Measurements from ENCODE around the gene SEMA6A. TPM values are rescaled to one million over a fixed set of nuclear protein-coding genes. Genes with fewer than 3 reads are reported as not detected.

The SEMA6A gene
- total RNA-seq, 5 donors from 2014 or later (not counting 1 experiment from before 2014, with no cell fraction given): 0.79 to 0.88 (median 0.79) TPM; not detected in 2

DNA sequence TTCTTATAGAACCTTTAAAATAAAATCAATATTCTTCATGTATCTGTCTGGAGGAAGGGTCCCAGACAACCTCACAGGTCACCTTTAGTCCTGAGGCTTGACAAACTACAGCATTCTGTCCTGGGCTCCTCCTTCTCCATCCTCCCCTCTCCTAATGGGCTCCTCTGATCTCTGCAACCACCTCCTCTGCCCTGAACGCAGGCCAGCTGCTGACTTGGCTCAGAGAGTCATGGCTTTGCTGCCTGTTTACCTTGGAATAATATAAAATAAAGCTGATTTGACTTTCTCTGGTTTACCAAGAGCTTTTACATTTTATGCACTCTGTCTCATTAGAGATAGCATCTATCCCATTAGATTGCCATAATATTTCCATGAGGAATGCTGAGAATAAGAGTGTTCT is 159.4 kb downstream of the SEMA6A start:
- DNase-seq (no peak), ATAC-seq (replicated peaks in 1 of 4) (no peak)
- Histone ChIP-seq H3K27ac (ENCODE audit: low read length) (no peak overlapping the region), H3K4me3 (ENCODE audit: control insufficient read depth in 1 of 2, extremely low read depth in 1 of 2, low read length in 1 of 2) (no peak overlapping the region), H3K4me1 (ENCODE audit: control insufficient read depth in 1 of 2, extremely low read depth in 1 of 2, insufficient read depth in 2 of 2, low read length in 2 of 2) (no peaks in the 10 kb centered on the region), H3K27me3 (replicated peaks in 1 of 2; ENCODE audit: control insufficient read depth in 2 of 2, extremely low read depth in 1 of 2, insufficient read depth in 2 of 2, low read length in 1 of 2) (no peaks in the 10 kb centered on the region), H3K36me3 (ENCODE audit: control insufficient read depth in 2 of 2, extremely low read depth in 1 of 2, insufficient read depth in 1 of 2, low read length in 1 of 2) (peaks cover under 1 to 5% of the 10 kb centered on the region in 2 donors), H3K9me3 (no peaks in the 10 kb centered on the region)
- Mint-ChIP-seq H3K27me3 (no peaks in the 10 kb centered on the region), H3K36me3 (peaks cover 69% of the 10 kb centered on the region), H3K4me1 (no peaks in the 10 kb centered on the region), H3K27ac (no peak overlapping the region), H3K9me3 (no peaks in the 10 kb centered on the region), H3K4me3 (no peak overlapping the region)
- ChIA-PET CTCF (no interaction called here), POLR2A (no interaction called here)
- WGBS (ENCODE audit: insufficient coverage): no CpG with 5 or more reads among the region's 1 CpG

DNA sequence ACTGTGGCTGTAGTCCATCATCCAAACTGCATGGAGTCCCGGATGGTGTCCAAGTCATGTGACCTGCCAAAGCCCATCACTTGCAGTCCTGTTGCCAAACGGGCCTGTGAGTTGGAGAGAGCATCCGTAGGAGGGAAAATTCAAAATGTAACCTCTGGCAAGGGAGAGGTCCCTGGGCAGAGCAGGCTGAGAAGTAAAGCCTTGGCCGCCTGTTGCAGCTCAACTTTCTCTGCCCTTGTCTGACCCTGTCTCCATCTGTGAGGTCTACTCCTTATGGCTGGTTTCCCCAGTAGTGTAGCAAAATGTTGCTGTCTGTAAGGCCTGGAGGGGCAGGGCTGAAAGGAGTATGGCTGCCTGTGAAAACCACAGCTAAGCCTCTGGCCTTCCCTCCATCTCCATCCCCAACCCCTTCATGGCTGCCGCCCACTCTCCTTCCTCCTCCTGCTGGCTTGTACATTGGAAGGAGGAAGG is 163.5 kb downstream of the SEMA6A start:
- DNase-seq: no peak
- ChIA-PET POLR2A (no interaction called here), CTCF (no interaction called here)
- Histone ChIP-seq H3K9me3 (no peaks in the 10 kb centered on the region), H3K4me3 (ENCODE audit: control insufficient read depth in 1 of 2, extremely low read depth in 1 of 2, low read length in 1 of 2) (no peak overlapping the region), H3K27ac (ENCODE audit: low read length) (no peak overlapping the region), H3K4me1 (ENCODE audit: control insufficient read depth in 1 of 2, extremely low read depth in 1 of 2, insufficient read depth in 2 of 2, low read length in 2 of 2) (no peaks in the 10 kb centered on the region), H3K36me3 (ENCODE audit: control insufficient read depth in 2 of 2, extremely low read depth in 1 of 2, insufficient read depth in 1 of 2, low read length in 1 of 2) (no peaks in the 10 kb centered on the region), H3K27me3 (replicated peaks in 1 of 2; ENCODE audit: control insufficient read depth in 2 of 2, extremely low read depth in 1 of 2, insufficient read depth in 2 of 2, low read length in 1 of 2) (no peaks in the 10 kb centered on the region)
- H3K27ac Mint-ChIP-seq: no peak overlapping the region
- no peak for ATAC-seq (replicated peaks in 1 of 4)
- H3K36me3 Mint-ChIP-seq: peaks cover 54% of the 10 kb centered on the region
- H3K4me3 Mint-ChIP-seq: no peak overlapping the region
- H3K27me3 Mint-ChIP-seq: no peaks in the 10 kb centered on the region
- no peaks in the 10 kb centered on the region for H3K9me3 Mint-ChIP-seq
- WGBS (ENCODE audit: insufficient coverage): 95% methylated on average over 3 of the region's 5 CpGs
- no peaks in the 10 kb centered on the region for H3K4me1 Mint-ChIP-seq

DNA sequence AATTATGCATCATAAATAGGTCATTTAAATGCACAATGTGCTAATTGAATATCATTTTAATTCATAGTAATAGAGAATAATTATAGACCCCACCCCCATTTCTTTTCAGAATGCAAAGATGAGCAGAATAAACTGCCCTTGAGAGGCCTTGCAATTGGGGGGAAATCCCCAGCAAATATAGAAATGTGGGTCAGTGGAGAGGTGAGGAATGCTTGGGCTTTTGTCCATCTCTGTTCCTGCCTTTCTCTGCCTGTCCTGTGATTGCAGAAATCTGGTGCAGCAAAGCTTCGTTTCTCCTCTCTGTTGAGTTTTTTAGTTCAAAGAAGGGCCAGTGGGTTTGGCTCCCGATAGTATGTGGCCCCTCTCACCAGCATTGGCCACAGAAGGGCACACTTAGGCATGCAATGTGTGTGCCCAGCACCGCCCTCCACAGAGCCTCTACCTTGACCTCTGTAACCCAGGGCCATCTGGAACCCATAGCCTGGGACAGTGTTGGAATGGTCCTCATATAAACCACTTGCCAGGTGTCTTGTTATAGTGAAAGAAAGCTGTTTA is 164.2 kb downstream of the SEMA6A start:
- Mint-ChIP-seq H3K9me3 (no peaks in the 10 kb centered on the region), H3K36me3 (peaks cover 60% of the 10 kb centered on the region), H3K4me3 (no peak overlapping the region), H3K4me1 (no peaks in the 10 kb centered on the region), H3K27me3 (no peaks in the 10 kb centered on the region), H3K27ac (no peak overlapping the region)
- no peaks in the 10 kb centered on the region for H3K36me3 ChIP-seq (ENCODE audit: control insufficient read depth in 2 of 2, extremely low read depth in 1 of 2, insufficient read depth in 1 of 2, low read length in 1 of 2)
- no peaks in the 10 kb centered on the region for H3K4me1 ChIP-seq (ENCODE audit: control insufficient read depth in 1 of 2, extremely low read depth in 1 of 2, insufficient read depth in 2 of 2, low read length in 2 of 2)
- no peak overlapping the region for H3K4me3 ChIP-seq (ENCODE audit: control insufficient read depth in 1 of 2, extremely low read depth in 1 of 2, low read length in 1 of 2)
- H3K9me3 ChIP-seq: no peaks in the 10 kb centered on the region
- WGBS (ENCODE audit: insufficient coverage): 83% methylated on average over 2 of the region's 3 CpGs
- no peaks in the 10 kb centered on the region for H3K27me3 ChIP-seq (replicated peaks in 1 of 2; ENCODE audit: control insufficient read depth in 2 of 2, extremely low read depth in 1 of 2, insufficient read depth in 2 of 2, low read length in 1 of 2)
- H3K27ac ChIP-seq (ENCODE audit: low read length): no peak overlapping the region
- DNase-seq: no peak
- CTCF ChIA-PET: no interaction called here
- no peak for ATAC-seq (replicated peaks in 1 of 4)
- POLR2A ChIA-PET: interaction anchor here in 1 of 2 donors (0.6 kb wide), 1 partner anchor 137 kb away, joined by 15 read pairs; no protein-coding TSS in a partner anchor

DNA sequence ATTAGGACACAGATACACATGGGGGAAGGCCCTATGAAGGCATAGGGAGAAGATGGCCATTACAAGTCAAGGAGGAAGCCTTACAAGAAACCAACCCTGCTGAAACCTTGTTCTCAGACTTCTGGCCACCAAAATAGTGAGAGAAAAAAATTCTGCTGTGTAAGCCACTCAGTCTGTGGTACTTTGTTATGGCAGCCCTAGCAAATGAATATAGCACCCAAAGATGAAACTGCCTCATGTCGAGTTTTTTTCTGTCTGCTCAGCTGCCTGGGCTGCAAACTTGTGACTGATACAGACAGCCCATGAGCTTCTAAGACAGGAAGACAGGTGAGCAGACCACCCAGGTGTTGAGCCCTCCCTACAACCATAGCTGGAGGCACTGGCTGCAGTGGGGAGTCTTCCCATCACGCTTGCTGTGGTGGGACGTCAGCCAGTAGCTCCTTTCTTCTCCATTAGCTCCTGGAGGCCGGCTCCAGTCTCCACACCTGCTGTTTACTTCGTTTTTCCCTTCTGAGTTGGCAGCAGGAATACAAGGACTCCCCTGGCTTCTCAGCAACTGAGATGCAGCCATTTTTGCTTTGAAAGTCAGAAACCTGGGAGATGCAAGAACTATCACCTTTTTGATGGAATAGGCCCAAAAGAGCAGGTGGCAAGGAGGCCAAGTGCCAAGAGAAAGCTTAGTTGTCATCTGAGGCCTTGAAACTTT is 164.9 kb downstream of the SEMA6A start:
- Mint-ChIP-seq H3K4me1 (no peaks in the 10 kb centered on the region), H3K27me3 (no peaks in the 10 kb centered on the region), H3K27ac (no peak overlapping the region), H3K36me3 (peaks cover 63% of the 10 kb centered on the region), H3K9me3 (no peaks in the 10 kb centered on the region), H3K4me3 (no peak overlapping the region)
- DNase-seq (no peak), ATAC-seq (replicated peaks in 1 of 4) (no peak)
- H3K27me3 ChIP-seq (replicated peaks in 1 of 2; ENCODE audit: control insufficient read depth in 2 of 2, extremely low read depth in 1 of 2, insufficient read depth in 2 of 2, low read length in 1 of 2): no peaks in the 10 kb centered on the region
- no peak overlapping the region for H3K27ac ChIP-seq (ENCODE audit: low read length)
- no peaks in the 10 kb centered on the region for H3K4me1 ChIP-seq (ENCODE audit: control insufficient read depth in 1 of 2, extremely low read depth in 1 of 2, insufficient read depth in 2 of 2, low read length in 2 of 2)
- CTCF ChIA-PET: interaction anchor here in 1 of 2 donors (0.6 kb wide), 1 partner anchor 59 kb away, joined by 3 read pairs; no protein-coding TSS in a partner anchor
- WGBS (ENCODE audit: insufficient coverage): 75% methylated on average over 4 of the region's 5 CpGs
- no peaks in the 10 kb centered on the region for H3K9me3 ChIP-seq
- H3K4me3 ChIP-seq (ENCODE audit: control insufficient read depth in 1 of 2, extremely low read depth in 1 of 2, low read length in 1 of 2): no peak overlapping the region
- H3K36me3 ChIP-seq (ENCODE audit: control insufficient read depth in 2 of 2, extremely low read depth in 1 of 2, insufficient read depth in 1 of 2, low read length in 1 of 2): no peaks in the 10 kb centered on the region
- POLR2A ChIA-PET: interaction anchor here in 1 of 2 donors (0.6 kb wide), 1 partner anchor 138 kb away, joined by 15 read pairs; no protein-coding TSS in a partner anchor

DNA sequence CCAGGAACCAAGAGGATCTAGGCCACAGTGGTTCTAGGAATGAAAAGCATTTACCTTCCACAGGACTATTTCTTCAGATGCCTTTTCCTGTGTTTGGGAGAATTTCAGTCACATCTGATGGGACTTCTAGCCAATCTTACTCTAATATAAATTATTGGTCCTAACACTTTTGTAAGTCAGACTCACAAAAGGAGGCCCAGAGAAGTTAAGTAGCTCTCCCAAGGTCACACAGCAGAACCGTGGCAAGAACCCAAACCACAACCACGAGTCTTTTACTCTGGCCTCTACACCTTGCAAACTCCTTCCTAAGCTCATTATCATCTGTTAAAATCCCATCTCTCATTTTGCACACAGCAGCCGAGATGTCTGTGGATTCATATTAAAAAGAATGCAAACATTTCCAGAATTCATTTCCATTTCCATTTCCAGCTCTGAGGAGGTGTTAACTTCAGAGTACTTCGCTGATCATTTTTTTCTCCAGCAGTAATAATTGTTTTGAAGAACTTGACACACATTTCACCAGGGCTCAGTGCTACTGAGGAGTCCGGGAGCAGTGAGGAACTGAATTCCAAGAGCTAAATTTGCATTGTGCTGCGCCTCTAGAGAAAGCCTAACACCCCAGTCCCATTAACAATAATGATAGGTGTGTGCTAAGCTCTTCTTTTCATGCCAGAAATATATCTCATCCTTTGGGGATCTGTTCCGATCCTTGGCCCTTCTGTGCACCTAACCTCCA is 168.1 kb downstream of the SEMA6A start:
- Mint-ChIP-seq H3K9me3 (no peaks in the 10 kb centered on the region), H3K4me1 (no peaks in the 10 kb centered on the region), H3K36me3 (peaks cover 70% of the 10 kb centered on the region), H3K27ac (no peak overlapping the region), H3K4me3 (no peak overlapping the region), H3K27me3 (no peaks in the 10 kb centered on the region)
- CTCF ChIA-PET: no interaction called here
- Histone ChIP-seq H3K27me3 (replicated peaks in 1 of 2; ENCODE audit: control insufficient read depth in 2 of 2, extremely low read depth in 1 of 2, insufficient read depth in 2 of 2, low read length in 1 of 2) (no peaks in the 10 kb centered on the region), H3K4me1 (ENCODE audit: control insufficient read depth in 1 of 2, extremely low read depth in 1 of 2, insufficient read depth in 2 of 2, low read length in 2 of 2) (no peaks in the 10 kb centered on the region), H3K4me3 (ENCODE audit: control insufficient read depth in 1 of 2, extremely low read depth in 1 of 2, low read length in 1 of 2) (no peak overlapping the region), H3K9me3 (no peaks in the 10 kb centered on the region), H3K27ac (ENCODE audit: low read length) (no peak overlapping the region), H3K36me3 (ENCODE audit: control insufficient read depth in 2 of 2, extremely low read depth in 1 of 2, insufficient read depth in 1 of 2, low read length in 1 of 2) (no peaks in the 10 kb centered on the region)
- POLR2A ChIA-PET: interaction anchor here in 1 of 2 donors (0.7 kb wide), 1 partner anchor 1738 kb away, joined by 3 read pairs; no protein-coding TSS in a partner anchor
- ATAC-seq (replicated peaks in 1 of 4): no peak
- WGBS (ENCODE audit: insufficient coverage): 100% methylated on average over 1 of the region's 7 CpGs
- DNase-seq: no peak

DNA sequence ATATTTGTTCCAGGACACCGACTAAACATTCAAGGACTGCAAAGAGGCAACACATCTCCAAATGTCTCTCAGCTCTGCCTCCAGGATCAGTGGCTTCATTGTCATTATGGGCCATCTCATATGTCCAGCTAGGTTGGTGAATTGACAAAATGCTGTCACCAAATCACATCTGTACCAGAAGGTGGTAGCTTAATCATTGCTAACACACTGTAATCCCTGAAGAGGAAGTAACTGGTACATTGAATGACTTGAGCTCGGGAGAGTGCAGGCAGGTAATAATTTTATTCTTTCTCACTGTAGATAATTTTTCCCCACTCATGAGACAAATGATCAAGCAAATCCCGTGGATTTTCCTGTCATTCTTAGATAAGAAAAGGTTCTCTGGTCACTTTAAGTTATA is 169.8 kb downstream of the SEMA6A start:
- WGBS (ENCODE audit: insufficient coverage): 83% methylated on average over 1 of the region's 3 CpGs
- Histone ChIP-seq H3K4me1 (ENCODE audit: control insufficient read depth in 1 of 2, extremely low read depth in 1 of 2, insufficient read depth in 2 of 2, low read length in 2 of 2) (no peaks in the 10 kb centered on the region), H3K9me3 (no peaks in the 10 kb centered on the region), H3K27ac (ENCODE audit: low read length) (no peak overlapping the region), H3K27me3 (replicated peaks in 1 of 2; ENCODE audit: control insufficient read depth in 2 of 2, extremely low read depth in 1 of 2, insufficient read depth in 2 of 2, low read length in 1 of 2) (no peaks in the 10 kb centered on the region), H3K36me3 (ENCODE audit: control insufficient read depth in 2 of 2, extremely low read depth in 1 of 2, insufficient read depth in 1 of 2, low read length in 1 of 2) (no peaks in the 10 kb centered on the region), H3K4me3 (ENCODE audit: control insufficient read depth in 1 of 2, extremely low read depth in 1 of 2, low read length in 1 of 2) (no peak overlapping the region)
- Mint-ChIP-seq H3K27me3 (no peaks in the 10 kb centered on the region), H3K4me1 (no peaks in the 10 kb centered on the region), H3K36me3 (peaks cover 71% of the 10 kb centered on the region), H3K27ac (no peak overlapping the region), H3K4me3 (no peak overlapping the region), H3K9me3 (no peaks in the 10 kb centered on the region)
- CTCF ChIA-PET: no interaction called here
- POLR2A ChIA-PET: no interaction called here
- ATAC-seq (replicated peaks in 1 of 4) (no peak), DNase-seq (no peak)
